IMR-90 (cell line): ENCODE data around the gene KCNH4. TPM values are rescaled to one million over a fixed set of nuclear protein-coding genes. Genes with fewer than 3 reads are reported as not detected.

ENCODE experiments used
- ATAC-seq: fragments of 200-7000 bp; cut with Tn5 transposase; 2 replicates; pipeline ENCODE4 v1.9.1; 2020; ENCODE audit warnings: low read depth, mild to moderate bottlenecking, moderate library complexity
- BruUV-seq: library from RNA; stranded (reverse); fragments of 400-500 nt; replicated peaks from 2 replicates; lab custom pipeline; 2021; lab: Mats Ljungman, UMichigan
- CTCF ChIA-PET: fragments of 300-600 bp; formaldehyde crosslinking; extraction: SDS; loops from one replicate; lab custom pipeline; 2021; ENCODE audit warnings: antibody characterized with exemption; lab: Yijun Ruan, JAX
- POLR2A ChIA-PET: fragments of 300-600 bp; sonication (Branson Sonifier 250); formaldehyde crosslinking; loops from one replicate; lab custom pipeline; 2022; ENCODE audit warnings: antibody characterized with exemption; ENCODE audit not compliant: unreplicated experiment; lab: Charles Lee
- DNase-seq: peaks from one replicate; pipeline ENCODE4 v3.0.0; 2013
- H2AFZ ChIP-seq: replicated peaks from 2 replicates; pipeline ENCODE3; 2013; ENCODE audit warnings: low read length, mild to moderate bottlenecking; ENCODE audit not compliant: poor library complexity
- H2AK5ac ChIP-seq: 2 replicates; pipeline ENCODE4 v1.6.1; 2013; ENCODE audit warnings: low read depth, low read length, inconsistent platforms
- H2AK9ac ChIP-seq: replicated peaks from 2 replicates; pipeline ENCODE3; 2013; ENCODE audit warnings: mild to moderate bottlenecking, low read depth, low read length, moderate library complexity; ENCODE audit not compliant: poor library complexity
- H2BK120ac ChIP-seq: 2 replicates; pipeline ENCODE4 v1.6.1; 2013; ENCODE audit warnings: low read depth, low read length, inconsistent platforms
- H2BK15ac ChIP-seq: 3 replicates; pipeline ENCODE4 v1.6.1; 2013; ENCODE audit warnings: low read depth, low read length, inconsistent platforms
- H2BK20ac ChIP-seq: 2 replicates; pipeline ENCODE4 v1.6.1; 2013; ENCODE audit warnings: low read depth, mild to moderate bottlenecking, inconsistent platforms, low read length, moderate library complexity
- H2BK5ac ChIP-seq: 2 replicates; pipeline ENCODE4 v1.6.1; 2013; ENCODE audit warnings: mild to moderate bottlenecking, low read depth, low read length, inconsistent platforms; ENCODE audit not compliant: poor library complexity, severe bottlenecking
- H3K14ac ChIP-seq: replicated peaks from 2 replicates; pipeline ENCODE4 v1.6.1; 2013; ENCODE audit warnings: low read depth, low read length, inconsistent platforms
- H3K18ac ChIP-seq: 2 replicates; pipeline ENCODE4 v1.6.1; 2013; ENCODE audit warnings: low read depth, low read length, control low read depth
- H3K23ac ChIP-seq: 2 replicates; pipeline ENCODE4 v1.6.1; 2013; ENCODE audit warnings: low read depth, low read length, inconsistent platforms
- H3K27ac ChIP-seq: 2 replicates; pipeline ENCODE4 v1.5.1; 2013; ENCODE audit warnings: mild to moderate bottlenecking, control low read depth, low read length; ENCODE audit not compliant: insufficient read depth
- H3K27me3 ChIP-seq: 2 replicates; pipeline ENCODE4 v1.6.1; 2013; ENCODE audit warnings: low read length; ENCODE audit not compliant: control insufficient read depth, insufficient read depth
- H3K36me3 ChIP-seq: 2 replicates; pipeline ENCODE4 v1.6.1; 2013; ENCODE audit warnings: low read length, mixed read lengths; ENCODE audit not compliant: control insufficient read depth, insufficient read depth
- H3K4ac ChIP-seq: 2 replicates; pipeline ENCODE4 v1.6.1; 2013; ENCODE audit warnings: low read depth, low read length, inconsistent platforms
- H3K4me1 ChIP-seq: 2 replicates; pipeline ENCODE4 v1.6.1; 2013; ENCODE audit warnings: low read length, mixed read lengths; ENCODE audit not compliant: control insufficient read depth, insufficient read depth
- H3K4me2 ChIP-seq: 2 replicates; pipeline ENCODE4 v1.6.1; 2013; ENCODE audit warnings: low read depth, mild to moderate bottlenecking, control low read depth, low read length, moderate library complexity
- H3K4me3 ChIP-seq: 2 replicates; pipeline ENCODE4 v1.5.1; 2013; ENCODE audit warnings: low read depth, mild to moderate bottlenecking, control low read depth, low read length, moderate library complexity; ENCODE audit not compliant: insufficient read depth
- H3K56ac ChIP-seq: 2 replicates; pipeline ENCODE4 v1.6.1; 2013; ENCODE audit warnings: low read length, inconsistent platforms; ENCODE audit not compliant: insufficient read depth; ENCODE audit errors: extremely low read depth
- H3K79me1 ChIP-seq, 2 experiments: 2 replicates each; pipeline ENCODE4 v1.6.1; 2013; ENCODE audit warnings: low read length in 2 of 2, inconsistent platforms in 1 of 2, low read depth in 1 of 2
- H3K9ac ChIP-seq: 2 replicates; pipeline ENCODE4 v1.6.1; 2013; ENCODE audit warnings: low read depth, low read length, control low read depth
- H3K9me1 ChIP-seq: 2 replicates; pipeline ENCODE4 v1.6.1; 2013; ENCODE audit warnings: low read length, inconsistent platforms; ENCODE audit not compliant: insufficient read depth
- H3K9me3 ChIP-seq: 2 replicates; pipeline ENCODE4 v1.6.1; 2013; ENCODE audit warnings: low read length; ENCODE audit not compliant: control insufficient read depth, insufficient read depth
- H4K20me1 ChIP-seq: 2 replicates; pipeline ENCODE4 v1.6.1; 2013; ENCODE audit warnings: low read length, inconsistent platforms; ENCODE audit not compliant: insufficient read depth
- H4K5ac ChIP-seq: 2 replicates; pipeline ENCODE4 v1.6.1; 2013; ENCODE audit warnings: mild to moderate bottlenecking, low read depth, low read length, control low read depth
- H4K8ac ChIP-seq, 2 experiments: 2 replicates each; pipeline ENCODE4 v1.6.1; 2013; ENCODE audit warnings: low read depth in 2 of 2, low read length in 2 of 2, control low read depth in 1 of 2, inconsistent platforms in 1 of 2
- H4K91ac ChIP-seq: 2 replicates; pipeline ENCODE4 v1.6.1; 2013; ENCODE audit warnings: low read depth, low read length, inconsistent platforms; ENCODE audit not compliant: insufficient read depth
- BHLHE40 ChIP-seq: fragments of 150-350 bp; IDR thresholded peaks from 2 replicates; pipeline ENCODE4 v1.6.1; 2016; ENCODE audit warnings: mild to moderate bottlenecking, low read depth, low read length
- CEBPB ChIP-seq: IDR thresholded peaks from 2 replicates; pipeline ENCODE4 v1.6.1; 2012; ENCODE audit warnings: low read depth, low read length, improper control_type of control experiment
- CTCF ChIP-seq: conservative IDR thresholded peaks from 2 replicates; pipeline ENCODE4 v1.5.1; 2012; ENCODE audit warnings: mild to moderate bottlenecking, low read depth, low read length, improper control_type of control experiment
- FOS ChIP-seq: fragments of 150-350 bp; IDR thresholded peaks from 2 replicates; pipeline ENCODE4 v1.6.1; 2016; ENCODE audit warnings: low read depth, low read length
- MXI1 ChIP-seq: IDR thresholded peaks from 2 replicates; pipeline ENCODE4 v1.6.1; 2012; ENCODE audit warnings: low read depth, mild to moderate bottlenecking, low read length, moderate library complexity, borderline replicate concordance
- POLR2A ChIP-seq: IDR thresholded peaks from 2 replicates; pipeline ENCODE4 v1.6.1; 2012; ENCODE audit warnings: mild to moderate bottlenecking, low read depth, low read length
- RAD21 ChIP-seq: IDR thresholded peaks from 2 replicates; pipeline ENCODE4 v1.6.1; 2012; ENCODE audit warnings: low read length, improper control_type of control experiment
- RFX5 ChIP-seq: IDR thresholded peaks from 2 replicates; pipeline ENCODE4 v1.8.0; 2012; ENCODE audit warnings: low read depth, mild to moderate bottlenecking, low read length, moderate library complexity
- SMC3 ChIP-seq: fragments of 150-350 bp; IDR thresholded peaks from 2 replicates; pipeline ENCODE4 v1.6.1; 2016; ENCODE audit warnings: low read depth, mild to moderate bottlenecking, antibody characterized with exemption, low read length, moderate library complexity
- WGBS, 2 experiments: methylation state at CpG; one replicate each; pipeline versions ENCODE4 v1.1.5 to v1.1.7; 2013; ENCODE audit warnings: missing lambda C conversion rate in 2 of 2; ENCODE audit not compliant: insufficient read length in 1 of 2; ENCODE audit errors: extremely low coverage in 2 of 2; 5-methylcytosine and 5-hydroxymethylcytosine counted together
- dilution Hi-C: fragments of 300-500 bp; cut with HindIII; formaldehyde crosslinking; loops from one replicate; pipeline ENCODE4 v1.14.3; 2018; ENCODE audit warnings: low sequenced_read_pairs; ENCODE audit not compliant: unreplicated experiment
- in situ Hi-C: fragments of 300-500 bp; cut with MboI; formaldehyde crosslinking; loops from 3 replicates; pipeline ENCODE4 v1.14.3; 2019; ENCODE audit warnings: low sequenced_read_pairs, inconsistent platforms, mixed read lengths
- intact Hi-C: fragments of 100-400 bp; cut with micrococcal nuclease; formaldehyde crosslinking; loops from 2 replicates; pipeline ENCODE4 v1.10.0; 2022
- polyA plus RNA-seq, 3 experiments: library from polyadenylated mRNA; depleted of rRNA; stranded (reverse); fragments of >200 nt; gene quantifications; 2 replicates each; pipeline ENCODE4 v1.2.3, GENCODE V29; 2012; ENCODE audit warnings: low replicate concordance in 1 of 3
- total RNA-seq: library from RNA; depleted of rRNA; stranded (reverse); fragments of >200 nt; gene quantifications from 2 replicates; pipeline ENCODE4 v1.2.3, GENCODE V29; 2012

KCNH4 gene
- total and polyA plus RNA-seq, 2 of the 4 experiments (the other 2 are of a cell fraction), result 0.03 TPM; not detected in 1

GRCh38 chr17:42200706-42201457, 19.9 kb upstream of the KCNH4 start:
- no peak overlapping the region for H2BK5ac ChIP-seq

More at GRCh38 chr17:42200706-42201457, 19.9 kb upstream of the KCNH4 start:
- no TSS peak for BruUV-seq
- Histone ChIP-seq H3K27me3 (no peaks in the 10 kb centered on the region), H4K8ac (no peak overlapping the region), H3K56ac (no peak overlapping the region), H2AK9ac (no peak overlapping the region), H3K18ac (no peak overlapping the region), H3K4me2 (no peak overlapping the region), H3K4me1 (no peaks in the 10 kb centered on the region), H4K20me1 (peaks cover 3% of the 10 kb centered on the region; the same call in 1 of the 2 replicates), H2AFZ (no peak overlapping the region), H3K36me3 (peaks cover 42% of the 10 kb centered on the region), H3K79me1 (peaks cover 0 to 10% of the 10 kb centered on the region in 2 experiments; a peak in 2 of 4 replicates), H2AK5ac (no peak overlapping the region), H3K4me3 (no peak overlapping the region), H4K91ac (no peak overlapping the region), H3K4ac (no peak overlapping the region), H3K27ac (no peak overlapping the region), H2BK120ac (no peak overlapping the region), H3K9me1 (peaks cover 5% of the 10 kb centered on the region; the same call in 1 of the 2 replicates), H3K14ac (no peak overlapping the region), H3K23ac (no peak overlapping the region), H3K9ac (no peak overlapping the region), H3K9me3 (no peaks in the 10 kb centered on the region), H4K5ac (no peak overlapping the region), H2BK20ac (no peak overlapping the region), H2BK15ac (no peak overlapping the region)
- no peak for ATAC-seq
- intact Hi-C loops, result no loop called here
- no peak for DNase-seq
- dilution Hi-C loops, result no loop called here
- WGBS, 2 experiments, result 70% methylated on average over 5 of the region's 14 CpGs; no CpG with 5 or more reads in 1 of the 2 experiments
- TF ChIP-seq SMC3 (no peak), RAD21 (no peak), CTCF (no peak), MXI1 (no peak), BHLHE40 (no peak), POLR2A (no peak), CEBPB (no peak), FOS (no peak), RFX5 (no peak)
- POLR2A ChIA-PET, result no interaction called here
- in situ Hi-C loops, result no loop called here
- CTCF ChIA-PET, result no interaction called here
